Activated naive CD4-positive, alpha-beta T cell treated with anti-CD3 and anti-CD28 coated beads, Interleukin-2, amount 50 U/mL, for 24 hours (primary cell): ENCODE data around the gene SEMA3G.
A peak's percentile ranks its signal among the peaks of the same experiment; 100 is the strongest.

ENCODE experiments used
- H3K27ac Mint-ChIP-seq: one replicate; pipeline ENCODE4 v1.8.0; 2021; ENCODE audit warnings: mild to moderate bottlenecking, mixed read lengths
- H3K27me3 Mint-ChIP-seq: one replicate; pipeline ENCODE4 v1.8.0; 2021; ENCODE audit warnings: mixed read lengths
- H3K36me3 Mint-ChIP-seq: one replicate; pipeline ENCODE4 v1.8.0; 2021; ENCODE audit warnings: mixed read lengths
- H3K4me1 Mint-ChIP-seq: one replicate; pipeline ENCODE4 v1.8.0; 2021; ENCODE audit warnings: mixed read lengths
- H3K4me3 Mint-ChIP-seq: one replicate; pipeline ENCODE4 v1.8.0; 2021; ENCODE audit warnings: mild to moderate bottlenecking, mixed read lengths
- H3K9me3 Mint-ChIP-seq: one replicate; pipeline ENCODE4 v1.8.0; 2021; ENCODE audit warnings: mixed read lengths

The SEMA3G gene

DNA sequence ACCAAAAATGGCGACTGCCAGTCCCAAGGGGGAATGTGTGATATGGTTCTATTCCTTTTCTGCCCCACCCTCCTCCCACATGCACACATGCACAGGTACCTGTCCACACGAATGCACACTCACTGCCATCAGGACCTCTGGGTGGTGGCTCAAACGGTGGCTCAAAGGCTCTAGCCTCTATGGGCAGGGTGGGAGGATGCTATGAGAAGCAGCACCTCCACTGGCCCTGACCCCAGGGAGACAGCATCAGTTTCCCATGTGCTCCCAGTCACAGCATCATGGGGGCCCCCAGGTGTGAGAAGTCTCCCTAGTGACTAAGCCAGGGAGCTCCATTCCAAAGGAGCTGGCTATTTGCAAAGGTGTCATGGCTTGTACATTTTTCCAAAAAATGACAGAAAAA is 15.9 kb downstream of the SEMA3G start:
- H3K9me3 Mint-ChIP-seq: no peaks in the 10 kb centered on the region
- no peaks in the 10 kb centered on the region for H3K4me1 Mint-ChIP-seq
- H3K36me3 Mint-ChIP-seq: no peaks in the 10 kb centered on the region
- no peak overlapping the region for H3K4me3 Mint-ChIP-seq
- no peak overlapping the region for H3K27ac Mint-ChIP-seq
- H3K27me3 Mint-ChIP-seq: no peaks in the 10 kb centered on the region

DNA sequence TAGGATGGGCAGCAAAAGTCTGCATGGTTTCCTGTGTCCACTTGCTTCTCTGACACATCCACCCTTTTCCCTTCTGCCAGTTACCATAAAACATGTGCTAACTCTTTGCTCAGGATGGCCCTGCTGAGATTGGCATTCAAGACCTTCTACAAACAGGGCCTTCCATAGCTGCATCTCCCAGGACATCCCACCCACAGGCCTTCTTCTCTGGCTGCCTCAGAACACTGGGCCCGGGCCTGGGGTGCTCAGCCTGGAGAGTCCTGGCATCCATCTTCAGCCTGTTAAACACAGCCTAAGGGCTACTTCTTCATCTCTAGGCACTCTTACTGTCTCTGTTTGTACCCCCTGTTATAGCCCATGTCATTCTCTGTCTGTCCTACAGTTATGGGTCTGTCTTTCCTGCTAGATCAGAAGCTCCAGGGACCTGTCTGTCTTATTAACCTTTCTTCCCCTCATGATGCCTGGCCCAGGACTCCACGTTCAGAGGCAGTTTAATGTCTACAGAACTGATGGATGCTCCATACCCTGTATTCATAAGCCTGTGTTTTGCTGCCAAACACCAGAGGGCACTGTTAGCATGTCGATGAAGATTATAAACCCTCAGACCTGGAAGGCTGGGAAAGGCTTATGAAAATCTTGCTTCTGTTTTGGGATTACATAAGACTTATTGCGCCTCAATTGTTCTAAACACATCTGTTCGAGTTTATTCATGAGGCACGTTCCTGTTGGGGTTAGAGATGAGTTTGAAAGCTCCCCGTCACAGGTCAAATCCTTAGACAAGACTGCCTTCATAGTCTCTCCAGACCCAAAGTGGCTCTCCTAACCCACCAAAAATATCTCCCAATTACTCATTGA is 16.5 kb downstream of the SEMA3G start:
- Mint-ChIP-seq H3K27ac (no peak overlapping the region), H3K9me3 (no peaks in the 10 kb centered on the region), H3K4me1 (no peaks in the 10 kb centered on the region), H3K4me3 (no peak overlapping the region), H3K36me3 (no peaks in the 10 kb centered on the region), H3K27me3 (no peaks in the 10 kb centered on the region)

GRCh38 chr3:52423173-52423572 is 21.7 kb downstream of the SEMA3G start:
- H3K36me3 Mint-ChIP-seq: peaks cover 3% of the 10 kb centered on the region
- no peaks in the 10 kb centered on the region for H3K9me3 Mint-ChIP-seq
- no peaks in the 10 kb centered on the region for H3K4me1 Mint-ChIP-seq
- H3K4me3 Mint-ChIP-seq: no peak overlapping the region
- no peaks in the 10 kb centered on the region for H3K27me3 Mint-ChIP-seq
- no peak overlapping the region for H3K27ac Mint-ChIP-seq

DNA sequence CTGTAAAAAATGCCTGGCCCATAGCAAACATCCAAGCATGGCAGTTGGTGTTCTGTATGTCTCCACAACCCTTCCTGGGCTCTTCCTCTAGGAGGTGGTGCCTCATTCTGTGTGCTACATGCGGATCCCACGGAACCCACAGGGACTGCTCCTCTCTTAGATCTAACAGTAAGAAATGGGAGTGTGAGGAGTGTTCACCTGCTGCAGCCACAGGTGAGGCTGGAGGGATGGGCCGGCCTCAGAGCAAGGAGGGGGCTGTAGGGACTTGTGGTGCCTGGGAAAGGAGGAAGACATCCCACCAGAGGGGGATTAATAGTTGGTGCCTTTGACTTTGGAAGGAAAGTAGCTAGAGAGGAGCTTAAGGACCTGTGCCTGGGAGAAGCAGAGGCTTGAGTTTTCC is 22.2 kb downstream of the SEMA3G start:
- H3K4me3 Mint-ChIP-seq: no peak overlapping the region
- no peaks in the 10 kb centered on the region for H3K9me3 Mint-ChIP-seq
- H3K4me1 Mint-ChIP-seq: no peaks in the 10 kb centered on the region
- peaks cover 3% of the 10 kb centered on the region for H3K36me3 Mint-ChIP-seq
- H3K27ac Mint-ChIP-seq: no peak overlapping the region
- H3K27me3 Mint-ChIP-seq: no peaks in the 10 kb centered on the region

- Mint-ChIP-seq H3K36me3 (peaks cover 5% of the 10 kb centered on the region), H3K27me3 (no peaks in the 10 kb centered on the region), H3K27ac (no peak overlapping the region), H3K9me3 (no peaks in the 10 kb centered on the region), H3K4me1 (peaks cover 3% of the 10 kb centered on the region), H3K4me3 (no peak overlapping the region)
These were observed 24.5 kb downstream of the SEMA3G start for GRCh38 chr3:52420388-52420787.

GRCh38 chr3:52415800-52416199 is 29.1 kb downstream of the SEMA3G start:
- no peak overlapping the region for H3K27ac Mint-ChIP-seq
- H3K4me3 Mint-ChIP-seq: no peak overlapping the region
- no peaks in the 10 kb centered on the region for H3K9me3 Mint-ChIP-seq
- H3K27me3 Mint-ChIP-seq: no peaks in the 10 kb centered on the region
- peaks cover 2% of the 10 kb centered on the region for H3K36me3 Mint-ChIP-seq
- peaks cover 28% of the 10 kb centered on the region for H3K4me1 Mint-ChIP-seq

- peak overlapping the region; percentile 90 for H3K4me3 Mint-ChIP-seq
- H3K27me3 Mint-ChIP-seq: no peaks in the 10 kb centered on the region
- peaks cover 34% of the 10 kb centered on the region for H3K4me1 Mint-ChIP-seq
- peak overlapping the region; percentile 83 for H3K27ac Mint-ChIP-seq
- no peaks in the 10 kb centered on the region for H3K9me3 Mint-ChIP-seq
- H3K36me3 Mint-ChIP-seq: peaks cover 6% of the 10 kb centered on the region
These were observed 36.4 kb downstream of the SEMA3G start for GRCh38 chr3:52408466-52408865.

DNA sequence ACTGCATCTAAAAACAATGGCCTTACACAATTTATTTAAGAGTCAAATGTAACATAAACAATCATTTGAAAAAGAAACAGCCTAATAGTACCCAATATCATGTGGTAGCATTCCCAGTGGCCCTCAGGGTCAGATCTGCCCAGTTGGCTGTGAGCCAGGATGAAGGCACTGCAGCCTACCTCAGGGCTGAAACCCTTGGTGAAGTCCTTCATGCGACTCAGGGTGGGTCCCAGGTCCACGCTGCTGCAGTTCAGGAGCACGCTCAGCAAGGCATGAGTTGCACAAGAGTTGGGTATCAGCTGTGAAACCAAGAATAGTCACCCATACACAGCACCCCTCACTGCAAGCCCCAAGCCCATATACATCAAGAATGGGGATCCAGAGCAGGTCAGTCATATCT is 37.1 kb downstream of the SEMA3G start:
- Mint-ChIP-seq H3K27ac (no peak overlapping the region), H3K4me3 (peak overlapping the region; percentile 90), H3K36me3 (peaks cover 6% of the 10 kb centered on the region), H3K27me3 (no peaks in the 10 kb centered on the region), H3K9me3 (no peaks in the 10 kb centered on the region), H3K4me1 (peaks cover 31% of the 10 kb centered on the region)

DNA sequence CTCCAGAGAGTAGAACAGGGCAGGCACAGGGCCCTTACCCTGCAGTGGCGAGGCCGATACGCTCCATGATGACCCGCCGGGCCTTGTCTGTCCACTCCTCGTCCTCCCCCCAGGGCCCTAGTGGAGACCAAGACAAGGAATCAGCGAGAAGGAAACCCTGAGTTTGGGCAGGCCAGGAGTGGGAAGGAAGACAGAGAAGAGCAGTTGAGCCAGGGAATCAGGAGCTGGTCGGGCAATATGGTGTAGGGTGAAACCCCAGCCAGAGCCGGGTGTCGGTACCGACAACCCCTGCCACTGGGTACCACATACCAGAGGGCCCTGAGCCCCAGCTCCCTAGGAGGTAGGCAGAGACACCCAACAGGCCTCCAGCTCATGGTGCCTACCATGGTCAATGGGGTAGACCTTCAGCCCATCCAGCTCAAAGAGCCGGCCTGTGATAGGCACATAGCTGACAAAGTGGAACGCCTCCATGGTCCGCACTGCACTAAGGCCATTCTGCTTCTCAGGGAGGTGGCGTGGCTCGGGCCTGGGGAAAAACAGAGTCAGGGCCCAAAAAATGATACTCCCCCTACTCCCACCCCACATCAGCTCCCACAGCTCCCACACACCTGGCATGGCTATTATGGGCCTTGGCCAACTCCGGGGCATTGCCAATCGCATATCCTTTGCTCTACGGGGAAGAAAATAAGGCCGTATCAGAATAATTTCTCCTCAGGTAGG is 38.0 kb downstream of the SEMA3G start:
- peaks cover 23% of the 10 kb centered on the region for H3K4me1 Mint-ChIP-seq
- peaks cover 7% of the 10 kb centered on the region for H3K36me3 Mint-ChIP-seq

GRCh38 chr3:52406231-52406661 is 38.7 kb downstream of the SEMA3G start:
- Mint-ChIP-seq H3K4me3 (no peak overlapping the region), H3K27me3 (no peaks in the 10 kb centered on the region), H3K9me3 (no peaks in the 10 kb centered on the region), H3K36me3 (peaks cover 7% of the 10 kb centered on the region), H3K4me1 (peaks cover 16% of the 10 kb centered on the region), H3K27ac (no peak overlapping the region)

More for the DNA sequence above, 38.0 kb downstream of the SEMA3G start:
- H3K27me3 Mint-ChIP-seq: no peaks in the 10 kb centered on the region
- peak overlapping the region; percentile 35 for H3K27ac Mint-ChIP-seq
- H3K9me3 Mint-ChIP-seq: no peaks in the 10 kb centered on the region
- no peak overlapping the region for H3K4me3 Mint-ChIP-seq

- H3K9me3 Mint-ChIP-seq: no peaks in the 10 kb centered on the region
- no peak overlapping the region for H3K4me3 Mint-ChIP-seq
- H3K36me3 Mint-ChIP-seq: peaks cover 7% of the 10 kb centered on the region
- no peaks in the 10 kb centered on the region for H3K27me3 Mint-ChIP-seq
- peaks cover 12% of the 10 kb centered on the region for H3K4me1 Mint-ChIP-seq
- H3K27ac Mint-ChIP-seq: no peak overlapping the region
These were observed 39.2 kb downstream of the SEMA3G start for GRCh38 chr3:52405601-52406110.

GRCh38 chr3:52405066-52405465 is 39.8 kb downstream of the SEMA3G start:
- Mint-ChIP-seq H3K27me3 (no peaks in the 10 kb centered on the region), H3K27ac (no peak overlapping the region), H3K4me1 (peaks cover 12% of the 10 kb centered on the region), H3K9me3 (no peaks in the 10 kb centered on the region), H3K36me3 (peaks cover 7% of the 10 kb centered on the region), H3K4me3 (no peak overlapping the region)

- Mint-ChIP-seq H3K4me1 (peaks cover 12% of the 10 kb centered on the region), H3K9me3 (no peaks in the 10 kb centered on the region), H3K36me3 (peaks cover 7% of the 10 kb centered on the region), H3K27ac (no peak overlapping the region), H3K27me3 (no peaks in the 10 kb centered on the region), H3K4me3 (no peak overlapping the region)
These were observed 40.5 kb downstream of the SEMA3G start for GRCh38 chr3:52404391-52404790.

GRCh38 chr3:52403955-52404354 is 40.9 kb downstream of the SEMA3G start:
- no peaks in the 10 kb centered on the region for H3K9me3 Mint-ChIP-seq
- no peaks in the 10 kb centered on the region for H3K27me3 Mint-ChIP-seq
- peaks cover 7% of the 10 kb centered on the region for H3K36me3 Mint-ChIP-seq
- H3K4me3 Mint-ChIP-seq: no peak overlapping the region
- H3K4me1 Mint-ChIP-seq: peaks cover 10% of the 10 kb centered on the region
- H3K27ac Mint-ChIP-seq: no peak overlapping the region

DNA sequence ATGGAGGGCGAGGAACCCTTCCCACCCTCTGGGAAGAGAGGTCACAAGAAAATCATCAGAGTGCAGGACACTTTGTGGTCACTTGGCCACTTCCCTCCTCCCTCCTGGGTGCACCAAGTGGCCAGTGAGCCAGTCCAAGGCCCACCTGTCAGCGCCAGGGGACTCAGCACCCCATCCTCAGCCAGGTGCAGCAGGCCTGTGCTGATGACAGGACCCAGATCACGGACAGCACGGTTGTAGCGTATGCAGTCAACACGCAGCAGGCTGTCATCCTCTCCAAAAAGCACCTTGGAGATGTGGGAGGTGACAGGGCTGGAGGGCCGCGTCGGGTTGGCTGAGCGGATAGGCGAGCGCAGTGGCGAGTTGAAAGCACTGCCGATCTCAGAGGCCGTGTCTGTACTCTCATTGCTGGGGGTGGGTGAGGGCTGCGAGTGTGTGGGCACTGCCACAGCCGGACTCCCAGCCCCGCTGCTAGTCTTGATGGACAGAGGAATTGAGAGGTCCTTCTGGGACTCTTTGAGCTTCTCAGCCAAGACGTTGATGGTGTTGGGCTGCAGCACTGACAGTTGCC is 41.5 kb downstream of the SEMA3G start:
- H3K27ac Mint-ChIP-seq: no peak overlapping the region
- H3K36me3 Mint-ChIP-seq: peaks cover 7% of the 10 kb centered on the region
- H3K4me1 Mint-ChIP-seq: peaks cover 4% of the 10 kb centered on the region
- H3K9me3 Mint-ChIP-seq: no peaks in the 10 kb centered on the region
- H3K4me3 Mint-ChIP-seq: no peak overlapping the region
- no peaks in the 10 kb centered on the region for H3K27me3 Mint-ChIP-seq
